ENCODE data around the gene CDC40. TPM values are rescaled to one million over a fixed set of nuclear protein-coding genes. Genes with fewer than 3 reads are reported as not detected.

The CDC40 gene
- total and polyA plus RNA-seq, 2 experiments from 2014 or later = 13.9 to 20.8 TPM

- Histone ChIP-seq H3K9me3 (ENCODE audit: low read depth) (no peaks in the 10 kb centered on the region), H3K4me3 (no peak overlapping the region), H3K79me2 (peaks cover 25% of the 10 kb centered on the region), H4K20me1 (ENCODE audit: insufficient read depth, poor library complexity, severe bottlenecking) (no peaks in the 10 kb centered on the region), H3K9me2 (replicated peaks; ENCODE audit: insufficient read depth) (no peaks in the 10 kb centered on the region), H3K36me3 (replicated peaks; ENCODE audit: insufficient read depth, low read depth) (no peaks in the 10 kb centered on the region), H3K4me1 (ENCODE audit: insufficient read depth) (no peaks in the 10 kb centered on the region), H3K27ac (no peak overlapping the region), H3K4me2 (no peak overlapping the region), H2AFZ (no peak overlapping the region), H3K27me3 (no peaks in the 10 kb centered on the region)
- DNase-seq (ENCODE audit: low spot score) = no peak
- 84% methylated on average over 3 of the region's 3 CpGs for WGBS (ENCODE audit: low lambda C conversion rate, missing lambda C conversion rate)
- TF ChIP-seq CTCF (IDR thresholded peaks at IDR 0.05; ENCODE audit: poor library complexity) = no peak
Observed at GRCh38 chr6:110201151-110201884, 21.1 kb downstream of the CDC40 start.

- H3K27me3 ChIP-seq = no peaks in the 10 kb centered on the region
- no peaks in the 10 kb centered on the region for H3K9me3 ChIP-seq (ENCODE audit: low read depth)
- no peak overlapping the region for H3K4me3 ChIP-seq
- H3K79me2 ChIP-seq = peaks cover 3% of the 10 kb centered on the region
- 97% methylated on average over 3 of the region's 3 CpGs for WGBS (ENCODE audit: low lambda C conversion rate, missing lambda C conversion rate)
- TF ChIP-seq EZH2phosphoT487 (IDR thresholded peaks at IDR 0.05; ENCODE audit: low read depth, severe bottlenecking, unreplicated experiment) = no peak
- no peak for TF ChIP-seq EZH2 (IDR thresholded peaks at IDR 0.05; ENCODE audit: borderline replicate concordance)
- no peaks in the 10 kb centered on the region for H3K9me2 ChIP-seq (replicated peaks; ENCODE audit: insufficient read depth)
- H3K36me3 ChIP-seq (replicated peaks; ENCODE audit: insufficient read depth, low read depth) = no peaks in the 10 kb centered on the region
- H3K4me2 ChIP-seq = no peak overlapping the region
- H4K20me1 ChIP-seq (ENCODE audit: insufficient read depth, poor library complexity, severe bottlenecking) = no peaks in the 10 kb centered on the region
- H3K27ac ChIP-seq = no peak overlapping the region
- H2AFZ ChIP-seq = no peak overlapping the region
- no peaks in the 10 kb centered on the region for H3K4me1 ChIP-seq (ENCODE audit: insufficient read depth)
- DNase-seq (ENCODE audit: low spot score) = no peak
Observed at GRCh38 chr6:110207652-110208051, 27.4 kb downstream of the CDC40 start.

- TF ChIP-seq CTCF (IDR thresholded peaks at IDR 0.05; ENCODE audit: poor library complexity) = no peak
- no peak for TF ChIP-seq EZH2phosphoT487 (IDR thresholded peaks at IDR 0.05; ENCODE audit: low read depth, severe bottlenecking, unreplicated experiment)
- no peaks in the 10 kb centered on the region for H3K4me1 ChIP-seq (ENCODE audit: insufficient read depth)
- H4K20me1 ChIP-seq (ENCODE audit: insufficient read depth, poor library complexity, severe bottlenecking) = no peaks in the 10 kb centered on the region
- H3K4me2 ChIP-seq = no peak overlapping the region
- no peaks in the 10 kb centered on the region for H3K36me3 ChIP-seq (replicated peaks; ENCODE audit: insufficient read depth, low read depth)
- H3K9me2 ChIP-seq (replicated peaks; ENCODE audit: insufficient read depth) = no peaks in the 10 kb centered on the region
- 79% methylated on average over 1 of the region's 1 CpG for WGBS (ENCODE audit: low lambda C conversion rate, missing lambda C conversion rate)
- no peaks in the 10 kb centered on the region for H3K9me3 ChIP-seq (ENCODE audit: low read depth)
- H3K27me3 ChIP-seq = no peaks in the 10 kb centered on the region
- H3K27ac ChIP-seq = no peak overlapping the region
- DNase-seq (ENCODE audit: low spot score) = no peak
- no peak overlapping the region for H2AFZ ChIP-seq
- H3K79me2 ChIP-seq = no peaks in the 10 kb centered on the region
- H3K4me3 ChIP-seq = no peak overlapping the region
Observed at GRCh38 chr6:110211753-110212152, 31.5 kb downstream of the CDC40 start.

GRCh38 chr6:110214338-110214737 is 34.1 kb downstream of the CDC40 start:
- Histone ChIP-seq H3K27ac (no peak overlapping the region), H3K36me3 (replicated peaks; ENCODE audit: insufficient read depth, low read depth) (no peaks in the 10 kb centered on the region), H2AFZ (no peak overlapping the region), H3K4me1 (ENCODE audit: insufficient read depth) (no peaks in the 10 kb centered on the region), H3K79me2 (no peaks in the 10 kb centered on the region), H3K27me3 (no peaks in the 10 kb centered on the region), H3K9me3 (ENCODE audit: low read depth) (no peaks in the 10 kb centered on the region), H3K4me2 (no peak overlapping the region), H3K9me2 (replicated peaks; ENCODE audit: insufficient read depth) (no peaks in the 10 kb centered on the region), H3K4me3 (no peak overlapping the region), H4K20me1 (ENCODE audit: insufficient read depth, poor library complexity, severe bottlenecking) (no peaks in the 10 kb centered on the region)
- 70% methylated on average over 1 of the region's 1 CpG for WGBS (ENCODE audit: low lambda C conversion rate, missing lambda C conversion rate)
- TF ChIP-seq EZH2phosphoT487 (IDR thresholded peaks at IDR 0.05; ENCODE audit: low read depth, severe bottlenecking, unreplicated experiment) = no peak
- TF ChIP-seq EZH2 (IDR thresholded peaks at IDR 0.05; ENCODE audit: borderline replicate concordance) = no peak
- no peak for TF ChIP-seq CTCF (IDR thresholded peaks at IDR 0.05; ENCODE audit: poor library complexity)
- DNase-seq (ENCODE audit: low spot score) = no peak

All from hepatocyte (in vitro differentiated cells).